B cell (primary cell): ENCODE data around the gene ZNF175. TPM values are rescaled to one million over a fixed set of nuclear protein-coding genes. Genes with fewer than 3 reads are reported as not detected.

ENCODE experiments used
- ATAC-seq: fragments of 200-7000 bp; cut with Tn5 transposase; one replicate; pipeline ENCODE4 v1.10.0; 2021; ENCODE audit warnings: low read depth, mild to moderate bottlenecking, moderate number of reproducible peaks, moderate library complexity
- CTCF ChIA-PET: fragments of 350-600 bp; sonication (Branson Sonifier 250); formaldehyde crosslinking; loops from one replicate; lab custom pipeline; 2021; ENCODE audit warnings: antibody characterized with exemption, inconsistent platforms; lab: Charles Lee
- POLR2A ChIA-PET: fragments of 350-600 bp; sonication (Branson Sonifier 250); formaldehyde crosslinking; loops from one replicate; lab custom pipeline; 2021; ENCODE audit warnings: antibody characterized with exemption; lab: Charles Lee
- DNase-seq: peaks from one replicate; pipeline ENCODE4 v3.0.0; 2013
- H2AFZ ChIP-seq: 2 replicates; pipeline ENCODE4 v1.6.1; 2012; ENCODE audit warnings: mild to moderate bottlenecking, low read depth, low read length; ENCODE audit not compliant: insufficient read depth, poor library complexity, severe bottlenecking
- H3K27ac ChIP-seq, 2 donors: 1 replicate in 1 of 2; 2 replicates in 1 of 2; pipeline ENCODE4 v1.5.1; 2012 to 2013; ENCODE audit warnings: low read length in 2 of 2, mild to moderate bottlenecking in 2 of 2, moderate library complexity in 1 of 2
- H3K27me3 ChIP-seq, 4 experiments: fragments of 200-600 bp in 1 of 4; sonication (generic) in 1 of 4; replicated peaks in 1 of 4; 1 replicate in 2 of 4; 2 replicates in 2 of 4; pipeline versions ENCODE4 v1.6.1 to v1.7.0; 2013 to 2016; ENCODE audit warnings: low read length in 3 of 4, mild to moderate bottlenecking in 2 of 4, mixed read lengths in 1 of 4, moderate library complexity in 1 of 4; ENCODE audit not compliant: insufficient read depth in 4 of 4, control insufficient read depth in 3 of 4; ENCODE audit errors: control extremely low read depth in 1 of 4
- H3K36me3 ChIP-seq, 2 experiments: replicated peaks in 1 of 2; 1 replicate in 1 of 2; 2 replicates in 1 of 2; pipeline versions ENCODE4 v1.6.1 to v1.7.1; 2013; ENCODE audit warnings: low read length in 1 of 2; ENCODE audit not compliant: insufficient read depth in 2 of 2, control insufficient read depth in 1 of 2; ENCODE audit errors: control extremely low read depth in 1 of 2, extremely low read depth in 1 of 2
- H3K4me1 ChIP-seq, 2 donors: fragments of 200-600 bp in 1 of 2; sonication (generic) in 1 of 2; 1 replicate in 1 of 2; 2 replicates in 1 of 2; pipeline versions ENCODE4 v1.5.1 to v1.6.1; 2013 to 2017; ENCODE audit warnings: low read length in 2 of 2; ENCODE audit not compliant: control insufficient read depth in 2 of 2, insufficient read depth in 2 of 2
- H3K4me2 ChIP-seq: replicated peaks from 2 replicates; pipeline ENCODE3; 2012; ENCODE audit warnings: mild to moderate bottlenecking, low read depth, low read length; ENCODE audit not compliant: poor library complexity, severe bottlenecking
- H3K4me3 ChIP-seq, 5 experiments: fragments of 200-600 bp in 1 of 5; sonication (generic) in 1 of 5; 1 replicate in 3 of 5; 2 replicates in 2 of 5; pipeline versions ENCODE4 v1.5.1 to v1.7.0; 2011 to 2016; ENCODE audit warnings: low read length in 4 of 5, mild to moderate bottlenecking in 4 of 5, low read depth in 2 of 5, control low read depth in 1 of 5, moderate library complexity in 1 of 5; ENCODE audit not compliant: insufficient read depth in 1 of 5; ENCODE audit errors: control extremely low read depth in 1 of 5, extremely low read depth in 1 of 5
- H3K79me2 ChIP-seq: fragments of 200-600 bp; sonication (generic); one replicate; pipeline ENCODE4 v1.6.0; 2016; ENCODE audit warnings: low read length; ENCODE audit not compliant: control insufficient read depth, insufficient read depth
- H3K9ac ChIP-seq: fragments of 200-600 bp; sonication (generic); 2 replicates; pipeline ENCODE4 v1.6.1; 2017; ENCODE audit warnings: mild to moderate bottlenecking, low read length, moderate library complexity
- H3K9me3 ChIP-seq, 3 donors: one replicate each; pipeline versions ENCODE4 v1.6.1 to v1.7.1; 2013; ENCODE audit warnings: low read length in 2 of 3; ENCODE audit not compliant: control insufficient read depth in 2 of 3, insufficient read depth in 1 of 3; ENCODE audit errors: control extremely low read depth in 1 of 3
- H4K20me1 ChIP-seq: 2 replicates; pipeline ENCODE4 v1.6.0; 2012; ENCODE audit warnings: mild to moderate bottlenecking, low read length; ENCODE audit not compliant: insufficient read depth, control insufficient read depth, poor library complexity, severe bottlenecking
- H3K27ac Mint-ChIP-seq: one replicate; pipeline ENCODE4 v1.8.0; 2021; ENCODE audit warnings: mixed read lengths
- H3K27me3 Mint-ChIP-seq: one replicate; pipeline ENCODE4 v1.8.0; 2021; ENCODE audit warnings: mixed read lengths
- H3K4me1 Mint-ChIP-seq: one replicate; pipeline ENCODE4 v1.8.0; 2021; ENCODE audit warnings: mixed read lengths
- H3K4me3 Mint-ChIP-seq: one replicate; pipeline ENCODE4 v1.8.0; 2021; ENCODE audit warnings: mixed read lengths
- H3K9me3 Mint-ChIP-seq: one replicate; pipeline ENCODE4 v1.8.0; 2022; ENCODE audit warnings: mixed read lengths; ENCODE audit not compliant: insufficient read depth
- CTCF ChIP-seq: fragments of 200-600 bp; IDR thresholded peaks from one replicate; pipeline ENCODE4 v1.8.0; 2022; ENCODE audit warnings: antibody characterized with exemption, mild to moderate bottlenecking
- EZH2 ChIP-seq: IDR thresholded peaks from 2 replicates; pipeline ENCODE4 v1.6.1; 2012; ENCODE audit warnings: borderline replicate concordance, low read depth, mild to moderate bottlenecking, moderate library complexity, low read length; ENCODE audit not compliant: insufficient read depth, poor library complexity, severe bottlenecking
- WGBS: methylation state at CpG from one replicate; pipeline ENCODE4 v1.1.5; 2013; ENCODE audit warnings: missing lambda C conversion rate; ENCODE audit not compliant: insufficient coverage; 5-methylcytosine and 5-hydroxymethylcytosine counted together
- intact Hi-C: fragments of 100-400 bp; cut with micrococcal nuclease; formaldehyde crosslinking; loops from one replicate; pipeline ENCODE4 v1.10.0; 2022
- polyA plus RNA-seq: library from polyadenylated mRNA; depleted of rRNA; stranded (reverse); fragments of >200 nt; gene quantifications from 2 replicates; pipeline ENCODE4 v1.2.3, GENCODE V29; 2012
- total RNA-seq, 2 donors: library from RNA; stranded (reverse); fragments of 120-200 nt in 1 of 2; gene quantifications; 1 replicate in 1 of 2; 2 replicates in 1 of 2; pipeline versions ENCODE4 v1.2.3 to v1.2.4, GENCODE V29; 2013 to 2022

ZNF175 gene
- total and polyA plus RNA-seq, 2 donors (not counting 1 experiment from before 2014, with no cell fraction given), result 4.6 to 31.3 TPM

GRCh38 chr19:51531349-51532315 lies 39.5 kb upstream of the ZNF175 start, which contains the start of gene SIGLEC6:
Gene SIGLEC6 (minus strand): TSS chr19:51531670. CDS start chr19:51531648, 22 bp downstream.
- Mint-ChIP-seq H3K4me1 (peaks cover 78% of the 10 kb centered on the region), H3K9me3 (no peaks in the 10 kb centered on the region), H3K27me3 (no peaks in the 10 kb centered on the region), H3K4me3 (peak within 1 kb of the TSS; percentile 88), H3K27ac (peak within 1 kb of the TSS; percentile 83)
- peaks cover 0 to 4% (median 0%) of the 10 kb centered on the region in 3 donors for H3K9me3 ChIP-seq
- peak; percentile 88 for DNase-seq
- ATAC-seq, result peak; percentile 96
- H3K4me1 ChIP-seq, result peaks cover 25 to 41% of the 10 kb centered on the region in 2 donors
- peak within 1 kb of the TSS; percentile 74 for H3K4me2 ChIP-seq
- TF ChIP-seq EZH2 (no peak), CTCF (no peak)
- H3K9ac ChIP-seq, result peak within 1 kb of the TSS; percentile 64
- peak within 1 kb of the TSS; percentile 32 to 33 for H3K27ac ChIP-seq
- H3K4me3 ChIP-seq, result peak within 1 kb of the TSS in 4 of 5 experiments; percentile 51 to 60 (median 56)
- H3K36me3 ChIP-seq, result peaks cover 0 to 9% of the 10 kb centered on the region in 2 experiments
- 18% methylated on average over 18 of the region's 25 CpGs for WGBS
- H3K27me3 ChIP-seq, result no peaks in the 10 kb centered on the region
- H2AFZ ChIP-seq, result peak within 1 kb of the TSS; percentile 58
- CTCF ChIA-PET, result interaction anchor here (0.7 to 4.4 kb wide), 12 partner anchors 9 to 246 kb away, joined by 3 to 27 read pairs (median 4); partner anchors contain the start of gene SIGLEC10
- no peaks in the 10 kb centered on the region for H4K20me1 ChIP-seq
- intact Hi-C loops, result loop anchor here (2.0 to 5.0 kb wide), 4 partner anchors 41 to 121 kb away; partner anchors contain the start of genes SIGLEC10 and ZNF175
- POLR2A ChIA-PET, result interaction anchor here (0.6 to 1.3 kb wide), 3 partner anchors 9 to 114 kb away, joined by 3 read pairs; partner anchors contain the start of gene SIGLEC10
- peaks cover 5% of the 10 kb centered on the region for H3K79me2 ChIP-seq
